IMR-90 (cell line): ENCODE measurements around the gene RAPSN. TPM values are rescaled to one million over a fixed set of nuclear protein-coding genes. Genes with fewer than 3 reads are reported as not detected.

Experiments
- ATAC-seq: fragments of 200-7000 bp; cut with Tn5 transposase; 2 replicates; pipeline ENCODE4 v1.9.1; 2020; ENCODE audit warnings: low read depth, mild to moderate bottlenecking, moderate library complexity
- BruUV-seq: library from RNA; stranded (reverse); fragments of 400-500 nt; replicated peaks from 2 replicates; lab custom pipeline; 2021; lab: Mats Ljungman, UMichigan
- CTCF ChIA-PET: fragments of 300-600 bp; formaldehyde crosslinking; extraction: SDS; loops from one replicate; lab custom pipeline; 2021; ENCODE audit warnings: antibody characterized with exemption; lab: Yijun Ruan, JAX
- POLR2A ChIA-PET: fragments of 300-600 bp; sonication (Branson Sonifier 250); formaldehyde crosslinking; loops from one replicate; lab custom pipeline; 2022; ENCODE audit warnings: antibody characterized with exemption; ENCODE audit not compliant: unreplicated experiment; lab: Charles Lee
- DNase-seq: peaks from one replicate; pipeline ENCODE4 v3.0.0; 2013
- H2AFZ ChIP-seq: replicated peaks from 2 replicates; pipeline ENCODE3; 2013; ENCODE audit warnings: low read length, mild to moderate bottlenecking; ENCODE audit not compliant: poor library complexity
- H2AK5ac ChIP-seq: 2 replicates; pipeline ENCODE4 v1.6.1; 2013; ENCODE audit warnings: low read depth, low read length, inconsistent platforms
- H2AK9ac ChIP-seq: replicated peaks from 2 replicates; pipeline ENCODE3; 2013; ENCODE audit warnings: mild to moderate bottlenecking, low read depth, low read length, moderate library complexity; ENCODE audit not compliant: poor library complexity
- H2BK120ac ChIP-seq: 2 replicates; pipeline ENCODE4 v1.6.1; 2013; ENCODE audit warnings: low read depth, low read length, inconsistent platforms
- H2BK15ac ChIP-seq: 3 replicates; pipeline ENCODE4 v1.6.1; 2013; ENCODE audit warnings: low read depth, low read length, inconsistent platforms
- H2BK20ac ChIP-seq: 2 replicates; pipeline ENCODE4 v1.6.1; 2013; ENCODE audit warnings: low read depth, mild to moderate bottlenecking, inconsistent platforms, low read length, moderate library complexity
- H2BK5ac ChIP-seq: 2 replicates; pipeline ENCODE4 v1.6.1; 2013; ENCODE audit warnings: mild to moderate bottlenecking, low read depth, low read length, inconsistent platforms; ENCODE audit not compliant: poor library complexity, severe bottlenecking
- H3K14ac ChIP-seq: replicated peaks from 2 replicates; pipeline ENCODE4 v1.6.1; 2013; ENCODE audit warnings: low read depth, low read length, inconsistent platforms
- H3K18ac ChIP-seq: 2 replicates; pipeline ENCODE4 v1.6.1; 2013; ENCODE audit warnings: low read depth, low read length, control low read depth
- H3K23ac ChIP-seq: 2 replicates; pipeline ENCODE4 v1.6.1; 2013; ENCODE audit warnings: low read depth, low read length, inconsistent platforms
- H3K27ac ChIP-seq: 2 replicates; pipeline ENCODE4 v1.5.1; 2013; ENCODE audit warnings: mild to moderate bottlenecking, control low read depth, low read length; ENCODE audit not compliant: insufficient read depth
- H3K27me3 ChIP-seq: 2 replicates; pipeline ENCODE4 v1.6.1; 2013; ENCODE audit warnings: low read length; ENCODE audit not compliant: control insufficient read depth, insufficient read depth
- H3K36me3 ChIP-seq: 2 replicates; pipeline ENCODE4 v1.6.1; 2013; ENCODE audit warnings: low read length, mixed read lengths; ENCODE audit not compliant: control insufficient read depth, insufficient read depth
- H3K4ac ChIP-seq: 2 replicates; pipeline ENCODE4 v1.6.1; 2013; ENCODE audit warnings: low read depth, low read length, inconsistent platforms
- H3K4me1 ChIP-seq: 2 replicates; pipeline ENCODE4 v1.6.1; 2013; ENCODE audit warnings: low read length, mixed read lengths; ENCODE audit not compliant: control insufficient read depth, insufficient read depth
- H3K4me2 ChIP-seq: 2 replicates; pipeline ENCODE4 v1.6.1; 2013; ENCODE audit warnings: low read depth, mild to moderate bottlenecking, control low read depth, low read length, moderate library complexity
- H3K4me3 ChIP-seq: 2 replicates; pipeline ENCODE4 v1.5.1; 2013; ENCODE audit warnings: low read depth, mild to moderate bottlenecking, control low read depth, low read length, moderate library complexity; ENCODE audit not compliant: insufficient read depth
- H3K56ac ChIP-seq: 2 replicates; pipeline ENCODE4 v1.6.1; 2013; ENCODE audit warnings: low read length, inconsistent platforms; ENCODE audit not compliant: insufficient read depth; ENCODE audit errors: extremely low read depth
- H3K79me1 ChIP-seq, 2 experiments: 2 replicates each; pipeline ENCODE4 v1.6.1; 2013; ENCODE audit warnings: low read length in 2 of 2, inconsistent platforms in 1 of 2, low read depth in 1 of 2
- H3K9ac ChIP-seq: 2 replicates; pipeline ENCODE4 v1.6.1; 2013; ENCODE audit warnings: low read depth, low read length, control low read depth
- H3K9me1 ChIP-seq: 2 replicates; pipeline ENCODE4 v1.6.1; 2013; ENCODE audit warnings: low read length, inconsistent platforms; ENCODE audit not compliant: insufficient read depth
- H3K9me3 ChIP-seq: 2 replicates; pipeline ENCODE4 v1.6.1; 2013; ENCODE audit warnings: low read length; ENCODE audit not compliant: control insufficient read depth, insufficient read depth
- H4K20me1 ChIP-seq: 2 replicates; pipeline ENCODE4 v1.6.1; 2013; ENCODE audit warnings: low read length, inconsistent platforms; ENCODE audit not compliant: insufficient read depth
- H4K5ac ChIP-seq: 2 replicates; pipeline ENCODE4 v1.6.1; 2013; ENCODE audit warnings: mild to moderate bottlenecking, low read depth, low read length, control low read depth
- H4K8ac ChIP-seq, 2 experiments: 2 replicates each; pipeline ENCODE4 v1.6.1; 2013; ENCODE audit warnings: low read depth in 2 of 2, low read length in 2 of 2, control low read depth in 1 of 2, inconsistent platforms in 1 of 2
- H4K91ac ChIP-seq: 2 replicates; pipeline ENCODE4 v1.6.1; 2013; ENCODE audit warnings: low read depth, low read length, inconsistent platforms; ENCODE audit not compliant: insufficient read depth
- CEBPB ChIP-seq: IDR thresholded peaks from 2 replicates; pipeline ENCODE4 v1.6.1; 2012; ENCODE audit warnings: low read depth, low read length, improper control_type of control experiment
- CHD1 ChIP-seq: IDR thresholded peaks from 2 replicates; pipeline ENCODE4 v1.6.1; 2012; ENCODE audit warnings: low read depth, low read length, improper control_type of control experiment
- FOS ChIP-seq: fragments of 150-350 bp; IDR thresholded peaks from 2 replicates; pipeline ENCODE4 v1.6.1; 2016; ENCODE audit warnings: low read depth, low read length
- MAFK ChIP-seq: IDR thresholded peaks from 2 replicates; pipeline ENCODE4 v1.6.1; 2012; ENCODE audit warnings: low read depth, low read length, improper control_type of control experiment
- MAZ ChIP-seq: IDR thresholded peaks from 2 replicates; pipeline ENCODE4 v1.6.1; 2012; ENCODE audit warnings: low read depth, mild to moderate bottlenecking, low read length, improper control_type of control experiment, moderate library complexity, borderline replicate concordance
- MXI1 ChIP-seq: IDR thresholded peaks from 2 replicates; pipeline ENCODE4 v1.6.1; 2012; ENCODE audit warnings: low read depth, mild to moderate bottlenecking, low read length, moderate library complexity, borderline replicate concordance
- NFE2L2 ChIP-seq: fragments of 150-350 bp; IDR thresholded peaks from 2 replicates; pipeline ENCODE4 v1.6.1; 2016; ENCODE audit warnings: low read depth, mild to moderate bottlenecking, low read length
- POLR2A ChIP-seq: IDR thresholded peaks from 2 replicates; pipeline ENCODE4 v1.6.1; 2012; ENCODE audit warnings: mild to moderate bottlenecking, low read depth, low read length
- RAD21 ChIP-seq: IDR thresholded peaks from 2 replicates; pipeline ENCODE4 v1.6.1; 2012; ENCODE audit warnings: low read length, improper control_type of control experiment
- RCOR1 ChIP-seq: IDR thresholded peaks from 2 replicates; pipeline ENCODE4 v1.6.1; 2012; ENCODE audit warnings: mild to moderate bottlenecking, low read length, improper control_type of control experiment; ENCODE audit not compliant: insufficient replicate concordance
- USF2 ChIP-seq: fragments of 150-350 bp; IDR thresholded peaks from 2 replicates; pipeline ENCODE4 v1.6.1; 2017; ENCODE audit warnings: mild to moderate bottlenecking, antibody characterized with exemption, low read length, low read depth
- WGBS, 2 experiments: methylation state at CpG; one replicate each; pipeline versions ENCODE4 v1.1.5 to v1.1.7; 2013; ENCODE audit warnings: missing lambda C conversion rate in 2 of 2; ENCODE audit not compliant: insufficient read length in 1 of 2; ENCODE audit errors: extremely low coverage in 2 of 2; 5-methylcytosine and 5-hydroxymethylcytosine counted together
- dilution Hi-C: fragments of 300-500 bp; cut with HindIII; formaldehyde crosslinking; loops from one replicate; pipeline ENCODE4 v1.14.3; 2018; ENCODE audit warnings: low sequenced_read_pairs; ENCODE audit not compliant: unreplicated experiment
- in situ Hi-C: fragments of 300-500 bp; cut with MboI; formaldehyde crosslinking; loops from 3 replicates; pipeline ENCODE4 v1.14.3; 2019; ENCODE audit warnings: low sequenced_read_pairs, inconsistent platforms, mixed read lengths
- intact Hi-C: fragments of 100-400 bp; cut with micrococcal nuclease; formaldehyde crosslinking; loops from 2 replicates; pipeline ENCODE4 v1.10.0; 2022
- polyA plus RNA-seq, 3 experiments: library from polyadenylated mRNA; depleted of rRNA; stranded (reverse); fragments of >200 nt; gene quantifications; 2 replicates each; pipeline ENCODE4 v1.2.3, GENCODE V29; 2012; ENCODE audit warnings: low replicate concordance in 1 of 3
- total RNA-seq: library from RNA; depleted of rRNA; stranded (reverse); fragments of >200 nt; gene quantifications from 2 replicates; pipeline ENCODE4 v1.2.3, GENCODE V29; 2012

RAPSN gene
- total and polyA plus RNA-seq, 2 of the 4 experiments (the other 2 are of a cell fraction), result 0.03 TPM; not detected in 1

GRCh38 chr11:47410370-47411264 is 38.3 kb downstream of the RAPSN start:
- POLR2A ChIA-PET, result no interaction called here
- dilution Hi-C loops (no loop called here), intact Hi-C loops (no loop called here), in situ Hi-C loops (no loop called here)
- Histone ChIP-seq H3K79me1 (peaks cover 15 to 66% of the 10 kb centered on the region in 2 experiments; a peak in 3 of 4 replicates), H4K5ac (no peak overlapping the region), H2AFZ (no peak overlapping the region), H4K8ac (peak overlapping the region in 1 of 2 experiments; percentile 94; a peak in 2 of 4 replicates), H3K56ac (no peak overlapping the region), H3K9me3 (no peaks in the 10 kb centered on the region), H4K91ac (peak overlapping the region; percentile 35; the same call in 1 of the 2 replicates), H3K4ac (peak overlapping the region; percentile 99), H3K18ac (no peak overlapping the region), H2BK5ac (peak overlapping the region; percentile 94), H3K4me1 (peaks cover 44% of the 10 kb centered on the region), H4K20me1 (peaks cover 24% of the 10 kb centered on the region; the same call in 1 of the 2 replicates), H3K27ac (peak overlapping the region; percentile 98), H3K27me3 (no peaks in the 10 kb centered on the region), H2BK15ac (peak overlapping the region; percentile 12; the same call in 1 of the 3 replicates), H3K23ac (no peak overlapping the region), H3K9ac (peak overlapping the region; percentile 97), H3K4me2 (peak overlapping the region; percentile 86), H3K9me1 (peaks cover 14% of the 10 kb centered on the region), H2BK120ac (no peak overlapping the region; the same call in 1 of the 2 replicates), H3K4me3 (no peak overlapping the region; the same call in 1 of the 2 replicates), H2AK5ac (no peak overlapping the region; the same call in 1 of the 2 replicates), H3K36me3 (peaks cover 44% of the 10 kb centered on the region), H3K14ac (peak overlapping the region; percentile 4; the same call in 1 of the 2 replicates), H2BK20ac (no peak overlapping the region), H2AK9ac (peak overlapping the region; percentile 100)
- no TSS peak for BruUV-seq
- WGBS, 2 experiments, result 91% methylated on average over 6 of the region's 12 CpGs; no CpG with 5 or more reads in 1 of the 2 experiments
- TF ChIP-seq RAD21 (no peak), FOS (no peak), RCOR1 (no peak), POLR2A (no peak), MAZ (no peak), USF2 (no peak), NFE2L2 (no peak), MXI1 (no peak), MAFK (no peak), CHD1 (no peak), CEBPB (no peak)
- DNase-seq (no peak), ATAC-seq (no peak)
- CTCF ChIA-PET, result no interaction called here
